Measurements from ENCODE around the gene TSC22D4.

DNA sequence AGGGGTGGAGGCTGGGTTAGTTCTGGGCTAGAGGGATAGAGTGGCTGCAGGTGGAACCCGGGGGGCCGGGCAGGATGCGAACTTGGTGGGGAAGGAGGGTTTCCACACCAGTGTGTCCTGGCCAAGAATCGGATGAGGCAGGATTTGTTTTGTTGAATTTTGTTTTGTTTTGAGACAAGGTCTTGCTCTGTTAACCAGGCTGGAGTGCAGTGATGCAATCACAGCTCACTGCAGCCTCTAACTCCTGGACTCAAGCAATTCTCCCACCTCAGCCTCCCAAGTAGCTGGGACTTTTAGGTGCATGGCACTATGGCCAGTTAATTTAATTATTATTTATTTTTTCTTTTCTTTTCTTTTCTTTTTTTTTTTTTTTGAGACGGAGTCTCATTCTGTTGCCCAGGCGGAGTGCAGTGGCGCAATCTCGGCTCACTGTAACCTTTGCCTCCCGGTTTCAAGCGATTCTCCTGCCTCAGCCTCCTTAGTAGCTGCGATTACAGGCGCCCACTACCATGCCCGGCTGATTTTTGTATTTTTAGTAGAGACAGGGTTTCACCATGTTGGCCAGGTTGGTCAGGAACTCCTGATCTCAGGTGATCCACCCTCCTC, 29.7 kb downstream of the TSC22D4 start:
- no peak for TF ChIP-seq EZH2 (IDR thresholded peaks at IDR 0.05; ENCODE audit: borderline replicate concordance, low read depth, low read length, severe bottlenecking)
- TF ChIP-seq, protein P1, sequence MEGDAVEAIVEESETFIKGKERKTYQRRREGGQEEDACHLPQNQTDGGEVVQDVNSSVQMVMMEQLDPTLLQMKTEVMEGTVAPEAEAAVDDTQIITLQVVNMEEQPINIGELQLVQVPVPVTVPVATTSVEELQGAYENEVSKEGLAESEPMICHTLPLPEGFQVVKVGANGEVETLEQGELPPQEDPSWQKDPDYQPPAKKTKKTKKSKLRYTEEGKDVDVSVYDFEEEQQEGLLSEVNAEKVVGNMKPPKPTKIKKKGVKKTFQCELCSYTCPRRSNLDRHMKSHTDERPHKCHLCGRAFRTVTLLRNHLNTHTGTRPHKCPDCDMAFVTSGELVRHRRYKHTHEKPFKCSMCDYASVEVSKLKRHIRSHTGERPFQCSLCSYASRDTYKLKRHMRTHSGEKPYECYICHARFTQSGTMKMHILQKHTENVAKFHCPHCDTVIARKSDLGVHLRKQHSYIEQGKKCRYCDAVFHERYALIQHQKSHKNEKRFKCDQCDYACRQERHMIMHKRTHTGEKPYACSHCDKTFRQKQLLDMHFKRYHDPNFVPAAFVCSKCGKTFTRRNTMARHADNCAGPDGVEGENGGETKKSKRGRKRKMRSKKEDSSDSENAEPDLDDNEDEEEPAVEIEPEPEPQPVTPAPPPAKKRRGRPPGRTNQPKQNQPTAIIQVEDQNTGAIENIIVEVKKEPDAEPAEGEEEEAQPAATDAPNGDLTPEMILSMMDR (IDR thresholded peaks at IDR 0.05; ENCODE audit: extremely low read depth in 1 of 2, insufficient read depth in 1 of 2, low read depth in 1 of 2, low read length in 2 of 2): no peak
- TF ChIP-seq POLR2AphosphoS5 (IDR thresholded peaks at IDR 0.05; ENCODE audit: insufficient read depth, low read depth, low read length): no peak
